ENCODE measurements around the gene GTPBP10.

GRCh38 chr7:90320418-90320800 is 26.1 kb upstream of the GTPBP10 start:
- TF ChIP-seq CTCF (IDR thresholded peaks at IDR 0.05 in 4 of 5, conservative IDR thresholded peaks at IDR 0.05 in 1 of 5) (no peak), POLR2A (IDR thresholded peaks at IDR 0.05) (no peak)
